NCI-H2029 (cell line): ENCODE results near the gene GDAP2.
"Not testable (repeated sequence)": the region's sequence is repeated elsewhere in the genome, so short reads cannot be mapped to it uniquely, and the experiment has no call there.

Source experiments
- DNase-seq: peaks from one replicate; lab custom pipeline; 2025; lab: John Stamatoyannopoulos, UW

Gene GDAP2, protein sequence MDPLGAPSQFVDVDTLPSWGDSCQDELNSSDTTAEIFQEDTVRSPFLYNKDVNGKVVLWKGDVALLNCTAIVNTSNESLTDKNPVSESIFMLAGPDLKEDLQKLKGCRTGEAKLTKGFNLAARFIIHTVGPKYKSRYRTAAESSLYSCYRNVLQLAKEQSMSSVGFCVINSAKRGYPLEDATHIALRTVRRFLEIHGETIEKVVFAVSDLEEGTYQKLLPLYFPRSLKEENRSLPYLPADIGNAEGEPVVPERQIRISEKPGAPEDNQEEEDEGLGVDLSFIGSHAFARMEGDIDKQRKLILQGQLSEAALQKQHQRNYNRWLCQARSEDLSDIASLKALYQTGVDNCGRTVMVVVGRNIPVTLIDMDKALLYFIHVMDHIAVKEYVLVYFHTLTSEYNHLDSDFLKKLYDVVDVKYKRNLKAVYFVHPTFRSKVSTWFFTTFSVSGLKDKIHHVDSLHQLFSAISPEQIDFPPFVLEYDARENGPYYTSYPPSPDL

DNA sequence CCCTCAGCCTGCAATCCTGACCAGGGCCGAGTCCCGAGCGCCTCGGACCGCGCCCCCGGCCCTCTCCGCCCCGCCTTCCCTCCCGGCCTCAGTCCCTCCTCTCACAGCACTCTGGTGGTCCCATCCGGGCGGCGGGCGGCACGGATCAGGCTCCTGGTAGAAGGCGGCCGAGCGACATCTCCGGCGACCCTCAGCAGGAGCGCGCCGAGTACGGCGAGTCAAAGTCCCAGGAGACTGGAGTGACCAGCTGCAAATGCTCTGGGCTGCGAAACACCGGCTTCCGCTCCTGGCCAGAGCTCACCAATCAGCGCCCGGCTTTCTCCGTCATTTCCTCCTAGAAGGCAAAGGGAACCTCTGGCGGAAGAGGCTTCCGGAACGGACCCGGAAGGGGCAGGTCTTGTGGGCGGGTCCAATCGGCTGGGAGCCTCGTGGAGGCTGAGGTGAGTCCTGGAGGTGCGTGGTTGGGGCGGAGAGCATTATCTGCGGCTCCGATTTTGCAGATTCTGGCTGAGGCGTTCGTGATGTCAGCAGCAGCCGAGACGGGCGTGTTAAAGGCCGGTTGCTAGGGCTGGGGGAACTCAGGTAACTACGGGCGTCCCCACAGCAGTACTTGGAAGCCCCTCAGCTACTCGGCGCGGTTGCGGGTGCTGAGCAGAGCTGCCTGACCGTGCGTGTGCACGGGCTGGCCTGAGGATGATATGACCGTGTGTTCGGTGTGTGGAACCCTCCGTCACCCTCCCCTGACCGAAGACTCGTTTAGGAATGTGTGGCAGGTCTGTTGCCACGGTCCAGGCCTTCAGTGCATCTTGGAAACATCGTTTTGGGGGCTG lies at the start of gene GDAP2, which contains the start of gene WDR3:
GDAP2 (minus strand) TSS at position 279 of the 830 bp plus-strand sequence. CDS start 9,264 bp downstream, outside the sequence.
WDR3 (plus strand) TSS at position 397 of the 830 bp plus-strand sequence. CDS start 3,581 bp downstream, outside the sequence.
- peak; percentile 97 for DNase-seq

DNA sequence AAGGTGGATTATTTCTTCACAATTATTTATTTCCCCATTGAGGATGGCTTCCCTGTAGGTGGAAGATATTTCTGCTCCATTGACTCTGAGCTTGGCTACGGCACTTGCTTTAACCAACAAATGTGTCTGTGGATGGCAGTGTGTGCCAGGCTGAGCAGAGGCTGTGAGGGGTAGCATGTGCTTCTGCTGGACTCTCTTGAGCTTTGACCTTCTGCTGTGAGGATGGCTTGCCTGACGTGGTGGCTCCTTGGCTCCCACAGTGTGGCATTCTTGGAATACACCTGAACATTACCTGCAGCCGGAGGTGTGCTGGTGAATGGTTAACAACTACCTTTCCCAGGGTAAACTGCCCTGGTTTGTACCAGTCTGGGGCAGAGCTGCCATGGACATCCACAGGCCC lies 47.0 kb upstream of the GDAP2 start:
- DNase-seq, result no peak

DNA sequence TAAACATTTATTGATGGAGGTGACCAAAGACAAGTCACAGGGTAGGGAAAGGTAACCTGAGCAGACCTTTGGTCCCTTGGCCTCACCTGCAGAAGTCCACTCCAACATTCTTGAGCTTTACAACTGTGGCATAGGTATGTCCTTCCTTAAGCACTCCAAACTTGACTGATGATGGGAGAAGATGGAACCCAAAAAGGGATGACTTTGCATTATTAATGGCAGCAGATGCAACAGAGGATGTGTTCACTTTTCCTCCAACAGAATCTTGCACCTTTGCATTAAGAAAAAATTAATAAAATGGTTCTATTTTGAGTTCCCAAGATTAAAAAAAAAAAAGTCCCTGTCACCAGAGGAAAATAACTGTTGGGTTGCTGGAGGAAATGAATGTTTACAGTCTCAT lies 42.4 kb upstream of the GDAP2 start:
- no peak for DNase-seq

DNA sequence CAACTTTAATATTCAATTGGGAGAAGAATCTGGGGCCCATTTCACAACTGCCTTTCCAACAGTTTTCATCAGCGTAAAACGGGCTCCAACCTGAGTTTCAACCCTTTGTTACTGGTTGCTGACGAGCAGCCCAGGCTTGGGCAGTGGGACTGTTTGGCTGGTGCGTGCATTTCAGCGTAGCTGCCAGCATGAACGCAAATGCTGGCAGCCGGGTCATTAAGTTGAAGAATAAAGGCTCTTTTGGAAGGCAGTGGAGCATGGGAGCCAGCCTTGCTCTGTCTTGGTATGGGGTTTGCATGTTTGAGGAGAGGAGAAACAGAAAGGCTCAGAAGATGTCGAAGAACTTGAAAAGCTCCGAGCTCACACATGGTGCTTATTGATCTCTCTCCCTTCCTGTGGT lies 40.8 kb upstream of the GDAP2 start:
- no peak for DNase-seq

DNA sequence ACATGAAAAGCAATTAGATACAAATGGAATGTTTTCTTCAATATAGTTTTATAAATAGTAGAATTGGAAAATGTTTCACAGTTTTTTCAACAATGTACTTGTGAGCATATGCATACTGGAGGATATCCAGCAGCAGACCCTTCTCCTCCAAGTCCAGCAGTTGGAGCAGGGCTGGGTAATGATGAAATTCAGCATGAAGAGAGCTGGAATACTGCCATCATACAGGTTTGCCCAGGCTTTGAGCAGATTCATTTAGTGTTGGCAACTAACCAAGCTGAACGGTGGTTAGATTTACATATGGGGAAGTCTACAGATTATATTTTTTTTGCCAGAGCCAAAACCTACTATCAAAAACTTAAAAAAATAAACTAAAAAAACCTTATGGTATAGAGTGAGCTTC lies 38.5 kb upstream of the GDAP2 start:
- peak; percentile 34 for DNase-seq

DNA sequence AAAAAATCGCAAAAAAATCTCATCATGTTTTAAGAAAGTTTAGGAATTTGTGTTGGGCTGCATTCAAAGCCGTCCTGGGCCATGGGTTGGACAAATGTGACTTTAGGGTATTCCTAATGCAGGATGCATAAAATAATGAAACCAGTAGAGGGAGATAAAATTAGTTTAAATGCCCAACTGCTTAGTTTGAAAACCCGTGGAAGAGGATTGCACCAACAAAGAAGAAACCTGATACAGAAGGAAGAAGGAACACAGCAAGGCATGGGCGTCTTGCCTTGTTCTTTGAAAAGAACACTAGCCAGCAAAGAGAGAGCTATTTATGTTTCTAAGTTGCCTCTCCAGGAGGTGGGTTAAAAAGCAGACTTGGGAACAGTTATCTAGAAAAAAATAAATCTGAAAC lies 38.1 kb upstream of the GDAP2 start:
- no peak for DNase-seq

DNA sequence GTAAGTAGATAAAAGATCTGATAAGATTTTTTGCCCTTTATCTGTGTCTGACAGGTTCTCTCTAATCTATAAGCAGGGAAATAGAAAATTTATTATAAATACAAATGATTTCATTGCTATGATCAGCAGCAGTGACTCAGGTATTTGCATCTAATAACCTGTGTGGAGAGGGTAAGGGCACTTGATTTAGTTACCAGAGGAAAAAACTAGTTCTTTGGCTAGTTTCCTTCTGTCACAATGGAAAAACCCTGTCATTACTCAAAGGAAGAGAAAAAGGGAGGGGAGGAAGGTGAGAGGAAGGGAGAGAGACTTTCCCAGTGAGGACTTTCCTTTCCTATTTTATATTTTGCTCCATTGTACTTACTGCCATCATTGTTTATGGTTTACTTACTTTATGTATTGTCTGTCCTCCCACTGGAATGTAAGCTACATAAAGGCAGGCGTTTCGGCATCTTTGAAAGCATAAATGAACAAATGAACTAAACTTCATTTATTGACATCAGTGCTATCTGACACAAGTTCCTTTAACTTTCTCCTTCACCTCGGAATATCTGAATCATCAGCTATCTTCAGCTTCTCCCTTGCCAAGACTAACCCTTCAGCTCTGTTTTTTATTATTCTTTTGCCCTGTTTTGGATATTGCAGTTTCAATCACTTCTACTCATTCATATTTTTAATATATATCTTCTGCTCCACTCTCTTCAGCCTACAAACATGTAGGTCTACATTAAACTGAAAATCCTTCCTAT lies 35.0 kb upstream of the GDAP2 start:
- DNase-seq, result no peak

DNA sequence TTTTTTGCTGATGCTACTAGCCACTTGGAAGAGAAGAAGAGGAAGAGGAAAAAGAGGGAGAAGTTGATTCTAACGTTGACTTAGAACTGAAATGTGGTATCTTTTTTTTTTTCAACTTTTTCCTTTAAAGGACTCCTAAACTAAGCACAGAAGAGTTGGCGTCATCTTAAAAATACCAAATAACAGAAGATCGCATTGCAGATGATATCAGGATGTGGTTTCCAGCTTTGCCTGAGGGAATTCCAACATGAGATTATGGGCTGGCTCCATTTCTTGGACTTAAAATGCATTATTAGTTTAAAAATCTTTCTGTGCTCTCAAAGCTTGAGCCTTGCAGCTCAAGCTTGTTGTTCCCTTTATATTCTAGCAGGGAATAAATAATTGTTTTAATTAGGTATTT lies 29.9 kb upstream of the GDAP2 start:
- DNase-seq, result no peak

DNA sequence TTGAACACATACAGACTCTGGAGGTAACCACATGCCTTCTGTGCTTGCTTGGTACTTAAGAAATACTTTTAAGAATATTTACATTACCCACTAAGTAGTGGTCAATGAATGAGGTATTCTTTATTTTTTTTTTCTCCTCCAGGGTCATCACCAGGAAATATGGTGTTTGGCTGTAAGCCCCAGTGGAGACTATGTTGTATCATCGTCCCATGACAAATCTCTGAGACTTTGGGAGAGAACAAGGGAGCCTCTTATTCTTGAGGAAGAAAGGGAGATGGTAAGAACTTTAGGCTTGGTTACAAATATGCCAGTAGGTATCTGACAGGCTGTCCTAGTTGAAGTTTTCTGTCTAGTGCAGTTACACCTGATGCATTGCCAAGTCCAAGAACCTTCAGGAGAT lies 23.0 kb upstream of the GDAP2 start:
- DNase-seq, result no peak

DNA sequence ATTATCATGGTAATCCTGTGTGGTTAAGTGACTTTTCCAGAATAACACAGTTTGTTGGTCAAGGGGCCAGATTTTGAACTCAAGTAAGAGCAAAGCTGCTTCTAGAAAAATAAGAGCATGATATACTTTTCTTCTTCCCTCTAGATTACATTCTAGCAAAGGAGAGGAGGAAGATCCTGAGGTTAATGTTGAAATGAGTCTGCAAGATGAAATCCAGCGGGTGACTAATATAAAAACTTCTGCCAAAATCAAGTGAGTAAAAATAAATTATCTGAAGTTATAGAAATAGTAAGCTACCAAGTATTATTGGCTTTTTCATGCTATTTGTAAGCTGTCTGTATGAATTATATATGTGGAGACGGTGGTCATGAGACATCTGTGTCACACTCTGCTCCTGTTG lies 12.9 kb upstream of the GDAP2 start:
- DNase-seq, result no peak

DNA sequence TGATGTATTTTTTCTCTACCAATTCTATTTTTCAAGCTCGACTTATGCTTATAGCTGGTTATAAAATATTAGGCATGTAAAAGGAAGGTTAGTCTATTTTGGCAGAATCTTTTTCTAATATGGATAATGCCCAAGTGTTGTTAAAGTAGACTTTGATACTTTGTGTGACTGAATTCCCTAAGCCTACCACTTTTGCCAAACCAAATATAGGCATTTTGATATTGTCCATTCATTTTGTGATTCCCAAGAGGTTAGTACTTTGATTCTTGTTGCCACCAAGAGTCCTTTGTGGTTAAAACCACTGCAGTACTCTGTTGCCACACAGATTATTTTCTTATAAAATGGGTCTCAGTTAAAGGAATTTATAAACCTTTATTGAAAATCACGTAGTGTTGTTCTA lies 4.3 kb upstream of the GDAP2 start:
- no peak for DNase-seq

DNA sequence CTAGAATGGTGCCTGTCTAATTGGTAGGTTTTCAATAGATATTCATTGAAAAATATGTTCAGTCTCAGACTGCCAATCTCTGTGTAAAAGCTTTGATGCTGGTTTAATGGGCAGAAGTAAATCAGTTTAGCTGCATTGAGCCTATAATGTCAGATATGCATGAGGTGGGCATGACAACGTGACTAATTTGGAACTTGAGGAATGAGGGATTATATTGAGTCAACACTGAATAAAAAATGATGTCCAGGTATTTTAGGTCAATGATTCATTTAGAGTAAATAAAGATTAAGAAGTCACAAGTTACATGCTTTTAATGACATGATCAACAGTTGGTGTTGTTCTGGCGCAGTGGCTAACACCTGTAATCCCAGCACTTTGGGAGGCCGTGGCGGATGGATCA lies 3.2 kb upstream of the GDAP2 start:
- no peak for DNase-seq

DNA sequence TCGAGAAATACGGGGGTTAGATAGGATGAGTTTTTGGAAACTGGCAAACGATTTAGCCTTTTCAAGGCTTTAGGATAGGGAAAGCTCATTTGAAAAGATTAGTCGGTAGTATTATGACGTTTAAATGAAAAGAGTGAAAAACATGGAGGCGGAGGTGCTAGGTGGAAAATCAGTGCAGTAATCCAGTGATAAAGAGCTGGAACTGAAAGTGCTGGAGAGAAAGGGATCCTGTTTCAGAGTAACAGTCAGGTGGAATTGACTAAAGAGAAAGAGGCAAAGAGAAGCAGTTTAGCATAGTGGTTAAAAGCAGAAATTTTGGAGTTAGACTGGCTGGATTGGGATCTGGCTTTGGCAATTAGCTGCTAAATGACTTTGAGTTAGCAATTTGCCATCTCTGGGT lies 1.1 kb upstream of the GDAP2 start:
- DNase-seq, result no peak

DNA sequence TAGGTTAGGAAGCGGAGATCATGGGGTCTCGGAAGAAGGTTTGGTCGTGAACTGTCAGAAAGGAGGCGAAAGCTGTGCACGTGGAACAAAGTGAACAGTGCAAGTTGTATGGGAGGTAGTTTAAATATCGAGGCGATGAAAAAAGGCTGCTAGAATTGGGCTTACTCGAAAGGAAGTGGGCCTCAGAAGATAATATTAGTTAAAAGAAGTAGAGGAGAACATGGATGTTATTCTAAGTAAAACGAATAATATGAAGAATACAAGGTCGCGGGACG lies 689 bp upstream of the GDAP2 start:
- no peak for DNase-seq

DNA sequence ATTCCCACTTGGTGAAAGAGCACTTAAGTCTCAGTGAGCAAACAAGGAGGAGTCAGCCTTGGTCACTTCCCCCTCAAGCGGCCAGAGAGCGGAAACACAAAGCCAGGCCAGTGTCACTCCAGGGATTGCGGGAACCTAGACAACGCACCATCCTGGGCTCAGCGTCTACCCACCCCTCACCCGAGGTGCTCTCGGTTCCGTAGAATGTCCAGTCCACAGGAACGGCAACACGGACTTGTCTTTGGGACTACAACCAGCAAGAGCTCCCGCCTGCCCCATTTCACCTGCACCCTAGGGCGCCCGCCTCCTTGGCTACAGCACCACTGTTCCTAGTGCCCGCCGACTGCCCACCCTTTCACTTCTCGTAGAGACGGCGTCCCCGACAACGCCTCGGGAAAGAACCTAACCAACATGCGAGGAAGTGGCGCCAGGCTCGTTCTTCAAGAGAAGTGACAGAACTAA lies 509 bp downstream of the GDAP2 start:
- DNase-seq, result peak; percentile 30

DNA sequence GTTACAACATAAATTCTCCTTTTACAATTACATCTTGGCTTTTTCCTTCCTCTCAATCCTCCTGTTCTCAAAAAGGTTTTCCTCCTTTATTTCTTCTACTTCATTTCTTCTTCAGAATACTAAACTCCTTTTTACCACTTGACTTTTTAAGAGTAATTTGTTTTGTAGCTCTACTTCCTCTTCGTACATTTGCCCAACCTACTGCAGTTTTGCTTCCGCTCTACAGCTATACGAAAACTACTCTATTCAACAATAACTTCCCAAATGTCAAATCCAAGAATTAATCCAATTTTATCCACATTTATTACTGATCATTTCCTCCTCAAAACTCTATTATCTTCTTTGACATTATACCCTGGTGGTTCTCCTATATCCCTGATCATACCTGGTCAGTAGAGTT lies 3.4 kb downstream of the GDAP2 start:
- DNase-seq, result no peak

DNA sequence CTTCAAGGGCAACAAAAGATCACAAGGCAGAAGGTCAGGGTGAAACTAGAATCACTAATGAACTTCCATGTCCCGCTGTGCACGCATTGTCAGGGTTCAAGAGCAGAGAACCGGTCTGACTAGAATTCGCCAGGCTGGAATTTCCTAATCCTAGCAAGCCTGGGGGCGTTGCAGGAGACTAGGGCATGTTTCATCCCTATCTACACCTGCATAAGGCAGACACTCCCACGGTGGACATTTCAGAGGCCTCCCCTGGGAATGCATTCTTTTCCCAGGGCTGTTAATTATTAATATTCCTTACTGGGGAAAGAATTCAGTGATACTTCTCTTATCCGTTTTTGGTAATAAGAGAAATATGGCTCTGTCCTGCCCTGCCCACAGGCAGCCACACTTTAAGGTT lies 6.7 kb downstream of the GDAP2 start:
- not testable (repeated sequence) for DNase-seq

DNA sequence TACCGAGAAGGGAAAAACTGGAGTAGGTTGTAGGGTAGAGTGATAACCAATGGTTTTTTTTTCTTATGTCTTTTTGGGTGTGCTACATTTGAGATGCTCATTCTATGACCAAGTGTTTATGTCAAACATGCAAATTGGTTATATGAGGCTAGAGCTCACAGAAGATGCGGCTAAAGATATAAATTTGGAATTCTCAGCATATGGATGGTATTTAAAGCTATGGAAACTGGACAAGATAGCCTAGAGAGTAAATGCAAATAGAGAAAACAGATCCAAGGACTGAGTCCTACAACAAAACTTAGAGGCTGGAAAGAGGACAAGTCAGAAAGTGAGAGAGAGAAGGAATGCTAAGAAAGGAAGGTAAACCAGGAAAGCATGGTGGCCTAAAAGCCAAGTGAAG lies 7.4 kb downstream of the GDAP2 start:
- no peak for DNase-seq

DNA sequence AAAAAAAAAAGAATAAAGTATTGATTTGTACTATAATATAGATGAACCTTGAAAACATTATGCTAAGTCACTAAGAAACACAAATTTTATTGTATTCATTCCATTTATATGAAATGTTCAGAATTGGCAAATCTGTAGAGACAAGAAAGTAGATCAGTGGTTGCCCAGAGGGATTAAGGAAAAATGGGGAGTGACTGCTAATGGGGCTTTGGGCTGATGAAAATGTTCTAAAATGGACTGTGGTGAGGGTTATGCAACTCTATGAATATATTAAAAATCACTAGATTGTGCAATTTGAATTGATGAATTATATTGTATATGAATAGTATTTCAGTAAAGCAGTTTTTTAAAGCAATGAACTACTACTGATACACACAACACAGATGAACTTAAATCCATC lies 10.0 kb downstream of the GDAP2 start:
- DNase-seq, result no peak

DNA sequence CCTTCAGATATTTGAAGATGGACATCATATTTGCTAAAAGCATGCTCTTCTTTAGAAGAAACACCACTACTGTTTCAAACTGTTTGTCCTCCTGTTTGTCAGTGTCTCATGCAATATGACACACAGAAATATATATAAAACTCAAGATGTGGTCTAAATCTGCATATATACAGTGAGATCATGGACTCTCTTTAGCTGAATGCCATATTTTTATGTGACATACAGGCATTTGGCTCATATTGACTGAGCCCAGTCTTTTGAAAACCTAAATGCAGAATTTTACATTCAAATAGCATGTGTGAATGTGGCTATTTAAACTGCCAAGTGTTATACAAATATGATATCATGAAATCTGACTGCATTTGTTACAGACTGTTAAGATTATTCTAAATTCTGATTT lies 18.4 kb downstream of the GDAP2 start:
- DNase-seq, result no peak

DNA sequence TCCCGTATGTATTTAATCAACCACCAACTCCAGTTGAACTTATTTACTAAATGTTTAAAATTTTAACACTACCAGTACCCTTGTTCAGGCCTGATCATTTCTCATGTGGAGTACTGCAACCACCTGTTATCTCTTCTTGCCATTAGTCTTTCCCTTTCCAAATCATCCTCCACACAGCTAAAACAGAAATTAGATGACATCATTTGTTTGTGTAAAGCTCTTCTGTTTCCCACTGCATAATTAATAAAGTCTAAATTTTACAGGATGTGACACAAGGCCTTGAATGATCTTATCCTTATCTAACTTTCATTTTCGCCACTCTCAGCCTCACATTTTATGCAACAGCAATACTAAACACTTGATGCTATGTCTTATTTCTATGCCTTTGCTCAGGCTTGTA lies 24.4 kb downstream of the GDAP2 start:
- no peak for DNase-seq

DNA sequence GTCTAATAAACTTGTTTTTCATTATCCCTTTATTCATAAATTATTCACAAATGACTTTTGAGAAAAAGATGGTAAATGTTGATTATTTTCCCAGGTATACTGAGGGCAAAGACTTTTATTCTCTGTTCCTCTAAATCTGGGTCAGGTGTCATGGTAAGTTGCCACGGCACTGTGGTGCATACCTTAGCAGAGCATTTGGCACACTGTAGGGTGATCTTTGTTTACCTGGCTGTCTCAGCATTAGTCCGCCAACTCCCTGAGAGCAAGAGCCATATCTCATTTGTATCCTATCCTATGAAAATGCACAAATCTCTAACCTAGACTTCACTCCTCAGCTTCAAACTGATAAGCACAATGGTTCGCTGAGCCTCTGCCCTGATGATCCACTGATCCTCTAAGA lies 24.9 kb downstream of the GDAP2 start:
- DNase-seq, result no peak

DNA sequence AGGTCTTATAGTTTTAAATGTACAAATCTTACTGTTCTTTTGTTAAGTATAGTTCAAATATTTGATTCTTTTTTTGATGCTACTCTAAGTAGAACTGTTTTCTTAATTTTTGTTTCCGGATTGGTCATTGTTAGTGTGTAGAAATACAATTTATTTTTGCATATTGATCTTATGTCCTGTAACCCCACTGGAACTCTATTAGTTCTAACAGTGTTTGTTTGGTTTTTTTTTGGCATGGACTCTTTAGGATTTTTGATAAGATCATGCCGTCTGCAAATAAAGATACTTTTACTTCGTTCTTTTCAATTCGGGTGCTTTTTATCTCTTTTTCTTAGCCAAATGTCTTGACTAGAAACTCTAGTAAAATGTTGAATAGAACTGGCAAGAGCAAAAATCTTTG lies 26.5 kb downstream of the GDAP2 start:
- DNase-seq, result no peak
